Activated naive CD4-positive, alpha-beta T cell treated with anti-CD3 and anti-CD28 coated beads, Interleukin-2, amount 50 U/mL, for 16 hours (primary cell): ENCODE results near the gene TLE7.
A peak's percentile ranks its signal among the peaks of the same experiment; 100 is the strongest.

Source experiments
- DNase-seq: peaks from one replicate; pipeline ENCODE4 v3.0.0-alpha.2; 2020

The TLE7 gene

DNA sequence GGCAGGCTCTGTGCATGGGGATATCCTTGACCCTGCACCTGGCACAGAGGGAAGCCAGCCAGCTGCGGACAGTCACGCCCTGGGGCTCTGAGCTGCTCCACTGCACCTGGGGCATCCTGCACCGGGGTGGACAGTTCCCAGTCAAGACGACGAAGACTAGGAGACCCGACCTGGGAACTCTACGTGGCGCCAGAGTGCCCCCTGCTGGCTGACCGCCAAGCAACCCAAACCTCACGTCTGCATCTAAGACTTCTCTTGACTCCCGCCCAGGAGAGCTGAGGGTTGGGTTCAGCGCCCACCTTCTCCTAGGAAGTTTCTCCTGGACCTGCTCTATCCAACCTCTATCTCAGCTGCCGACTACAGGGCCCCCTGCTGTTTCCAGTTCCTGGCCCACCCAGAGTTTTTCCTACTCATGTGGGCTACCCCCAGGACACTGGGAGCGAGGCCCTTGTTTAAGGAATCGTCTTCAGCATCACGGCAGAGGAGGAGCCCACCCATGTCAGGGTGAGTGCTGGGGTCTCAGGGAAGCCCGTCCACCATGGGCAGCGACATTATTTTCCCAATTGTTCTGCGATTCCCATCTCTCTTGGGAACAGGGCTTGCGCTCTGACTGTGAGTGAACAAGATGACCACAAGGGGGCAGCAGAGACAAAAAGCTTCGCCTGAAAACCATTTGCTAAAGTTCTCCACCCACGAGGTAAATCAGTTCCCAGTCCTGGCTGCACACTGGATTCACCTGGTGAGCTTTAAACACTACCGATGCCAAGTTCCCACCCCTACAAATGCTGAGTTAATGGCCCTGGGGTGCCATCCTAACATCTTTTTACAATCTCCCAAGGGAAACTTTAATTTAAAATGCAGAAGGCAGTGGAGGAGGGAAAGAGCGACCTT, 29.3 kb downstream of the TLE7 start:
- DNase-seq, result peak; percentile 59

DNA sequence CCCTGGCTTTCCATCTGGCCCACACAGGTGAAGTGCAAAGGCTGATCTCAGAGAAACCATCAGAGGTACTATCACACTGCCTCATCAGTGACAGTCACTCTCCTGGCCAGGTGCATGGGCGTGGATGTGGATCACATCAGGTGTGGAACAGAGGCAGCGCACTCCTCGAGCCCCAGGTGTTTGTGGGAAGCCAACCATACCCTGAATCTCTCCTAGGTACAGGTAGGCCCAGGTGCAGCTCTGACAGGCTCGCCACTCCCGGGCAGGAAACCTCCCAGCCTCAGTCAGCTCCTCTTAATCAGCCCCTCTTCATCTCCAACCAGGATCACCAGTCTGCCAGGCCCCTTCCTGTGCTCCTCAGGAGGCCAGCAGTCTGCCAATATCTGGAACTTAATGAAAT, 31.7 kb downstream of the TLE7 start:
- DNase-seq, result no peak

DNA sequence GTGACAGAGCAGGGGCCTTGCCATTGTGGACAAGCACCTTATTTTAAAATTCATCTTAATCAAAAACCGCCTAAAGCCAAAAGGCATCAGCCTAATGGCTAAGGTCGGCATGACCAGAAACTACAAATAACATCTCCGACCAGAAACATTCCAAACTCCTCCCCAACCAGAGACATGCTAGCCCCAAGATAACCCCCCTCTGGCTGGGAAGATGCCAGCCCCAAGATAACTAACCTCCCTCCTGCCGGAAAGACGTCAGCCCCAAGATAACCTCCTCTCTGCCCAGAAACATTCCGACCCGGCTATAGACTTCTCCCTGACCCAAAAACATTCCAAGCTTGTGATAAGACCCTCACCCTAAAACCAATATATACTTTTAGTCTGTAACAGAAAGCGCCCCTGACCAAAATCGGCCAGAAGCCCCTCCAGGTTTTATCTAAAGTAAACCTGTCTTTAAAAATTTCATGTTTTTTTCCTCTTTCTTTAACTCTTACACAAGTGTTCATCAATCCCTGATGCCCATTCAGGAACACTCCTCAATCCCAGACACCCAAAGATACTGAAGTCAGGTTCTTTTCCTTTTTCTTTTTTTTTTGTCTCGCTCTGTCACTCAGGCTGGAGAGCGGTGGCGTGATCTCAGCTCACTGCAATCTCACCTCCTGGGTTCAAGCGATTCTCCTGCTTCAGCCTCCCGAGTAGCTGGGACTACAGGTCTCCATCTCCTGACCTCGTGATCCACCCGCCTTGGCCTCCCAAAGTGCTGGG, 32.7 kb downstream of the TLE7 start:
- DNase-seq, result no peak

DNA sequence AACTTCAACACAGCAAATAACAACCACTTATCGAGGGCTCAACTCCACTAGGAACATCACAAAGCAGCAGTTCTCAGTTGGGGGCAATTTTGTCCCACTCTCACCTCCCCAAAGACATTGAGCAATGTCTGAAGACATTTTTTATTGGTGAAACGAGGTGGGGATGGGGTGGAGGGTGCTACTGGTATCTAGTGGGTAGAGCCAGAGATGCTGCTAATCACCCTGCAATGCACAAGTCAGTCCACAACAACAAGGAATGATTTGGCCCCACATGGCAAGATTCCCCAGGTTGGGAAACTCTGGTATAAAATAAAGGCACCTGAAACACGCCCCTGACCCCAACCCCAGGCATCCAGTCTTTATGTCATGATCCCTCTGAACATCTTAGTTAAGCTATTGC, 33.3 kb downstream of the TLE7 start:
- DNase-seq, result no peak

DNA sequence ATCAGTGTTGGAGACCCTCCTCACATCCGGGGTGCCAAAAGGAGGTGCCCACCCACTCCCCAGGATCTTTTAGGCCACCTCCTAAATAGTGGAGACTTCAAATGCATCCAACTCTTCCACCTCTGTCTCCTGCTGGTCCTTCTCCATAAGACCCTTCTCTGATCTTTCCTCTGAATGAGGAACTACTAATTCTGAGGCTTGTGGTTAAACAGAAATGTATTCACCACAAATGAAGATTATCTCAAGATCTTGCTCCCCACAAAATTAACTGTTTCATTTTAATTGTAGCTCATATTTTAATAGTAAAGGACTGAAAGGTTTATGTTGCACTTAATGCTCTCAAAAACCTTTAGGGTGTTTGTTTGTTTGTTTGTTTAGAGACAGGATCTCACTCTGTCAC, 34.1 kb downstream of the TLE7 start:
- DNase-seq, result no peak

DNA sequence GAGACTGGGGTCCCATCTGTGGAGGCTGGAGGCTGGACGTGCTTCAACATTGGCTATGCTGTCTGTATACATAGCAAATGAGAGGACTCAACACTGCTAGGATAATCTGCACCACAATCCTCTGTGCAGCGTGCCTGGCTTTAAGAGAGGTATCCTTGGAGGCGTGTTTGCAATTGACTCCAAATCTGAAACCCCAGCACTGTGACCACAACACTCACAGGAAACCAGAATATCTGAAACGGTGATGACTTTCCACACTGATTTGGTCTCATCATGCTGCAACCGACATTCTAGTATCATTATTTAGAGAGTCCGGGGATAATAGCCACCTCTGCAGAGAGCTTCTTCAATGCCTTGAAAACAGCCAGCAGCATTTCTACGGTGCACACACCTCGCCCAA, 35.1 kb downstream of the TLE7 start:
- no peak for DNase-seq

DNA sequence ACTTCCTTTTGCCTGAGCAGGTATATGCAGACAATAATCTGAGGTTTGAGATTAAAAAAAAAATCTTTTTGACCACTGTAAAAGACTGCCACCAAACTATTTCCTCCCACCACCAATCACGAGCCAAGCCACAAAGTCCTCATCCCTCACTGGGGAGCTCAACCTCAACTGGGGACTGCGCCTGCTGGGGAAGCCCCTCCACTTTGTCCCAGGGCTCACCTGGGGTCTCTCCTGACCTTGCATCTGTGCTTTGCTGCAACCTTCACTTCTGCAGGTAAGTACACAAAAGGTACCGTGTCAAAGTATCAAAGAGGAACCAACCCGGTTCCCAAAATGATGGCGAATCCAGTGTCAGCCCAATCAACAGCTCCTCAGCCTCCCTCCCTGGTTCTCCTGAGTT, 35.5 kb downstream of the TLE7 start:
- DNase-seq, result no peak

DNA sequence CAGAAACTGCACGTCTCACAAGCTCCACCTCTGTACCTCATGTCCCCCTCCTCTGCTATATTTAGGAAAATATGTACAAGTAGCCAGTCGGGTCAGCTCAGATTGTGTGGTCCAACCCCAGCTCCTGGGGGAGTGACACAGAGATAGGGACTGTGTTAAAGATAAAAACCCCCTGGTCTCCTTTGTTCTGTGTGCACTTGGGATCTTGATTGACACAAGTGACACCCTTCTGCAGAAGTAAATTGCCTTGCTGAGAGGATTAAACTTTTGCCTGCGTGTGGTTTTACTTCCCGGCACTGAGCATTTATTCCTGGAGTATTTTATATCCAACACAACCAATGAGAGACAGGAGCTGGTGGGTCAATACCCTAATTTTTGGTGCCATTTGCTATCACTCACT, 37.5 kb downstream of the TLE7 start:
- DNase-seq, result no peak

DNA sequence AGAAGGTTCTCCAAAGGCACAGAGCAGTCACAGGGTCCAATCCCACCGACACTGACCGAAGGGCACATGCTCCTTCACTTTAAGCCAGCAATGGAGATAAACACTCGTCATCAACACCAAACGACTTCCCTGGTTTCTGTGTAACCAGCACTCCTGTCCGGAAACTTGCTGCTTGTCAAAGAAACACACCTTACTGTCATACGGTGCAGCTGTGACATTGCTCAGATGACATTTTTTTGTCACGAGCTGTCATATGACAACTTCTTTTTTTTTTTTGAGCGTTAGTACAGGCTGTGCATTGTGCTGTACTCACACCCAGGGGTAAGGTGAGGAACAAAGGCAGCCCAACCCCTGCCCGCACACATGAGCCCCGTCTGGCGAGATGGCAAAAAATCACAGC, 39.2 kb downstream of the TLE7 start:
- no peak for DNase-seq

DNA sequence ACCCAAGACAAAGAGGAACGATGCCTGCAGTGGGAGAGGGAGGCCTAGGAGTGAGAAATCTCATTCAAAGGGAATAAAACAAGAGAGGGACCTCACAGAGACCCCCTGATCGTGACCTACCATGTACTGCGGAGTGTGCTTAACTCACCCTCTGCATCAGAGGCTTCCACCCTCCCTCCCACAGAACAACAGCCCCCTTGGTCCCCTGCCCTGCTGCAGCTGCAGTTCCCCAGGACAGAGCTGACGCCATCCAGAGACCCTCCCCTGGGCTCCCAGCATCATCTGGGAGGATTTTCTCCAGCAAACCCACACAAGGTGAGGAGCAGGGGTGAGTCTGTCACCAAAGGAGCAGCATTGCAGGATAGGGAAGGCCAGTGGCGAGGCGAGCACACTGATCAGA, 39.8 kb downstream of the TLE7 start:
- no peak for DNase-seq

DNA sequence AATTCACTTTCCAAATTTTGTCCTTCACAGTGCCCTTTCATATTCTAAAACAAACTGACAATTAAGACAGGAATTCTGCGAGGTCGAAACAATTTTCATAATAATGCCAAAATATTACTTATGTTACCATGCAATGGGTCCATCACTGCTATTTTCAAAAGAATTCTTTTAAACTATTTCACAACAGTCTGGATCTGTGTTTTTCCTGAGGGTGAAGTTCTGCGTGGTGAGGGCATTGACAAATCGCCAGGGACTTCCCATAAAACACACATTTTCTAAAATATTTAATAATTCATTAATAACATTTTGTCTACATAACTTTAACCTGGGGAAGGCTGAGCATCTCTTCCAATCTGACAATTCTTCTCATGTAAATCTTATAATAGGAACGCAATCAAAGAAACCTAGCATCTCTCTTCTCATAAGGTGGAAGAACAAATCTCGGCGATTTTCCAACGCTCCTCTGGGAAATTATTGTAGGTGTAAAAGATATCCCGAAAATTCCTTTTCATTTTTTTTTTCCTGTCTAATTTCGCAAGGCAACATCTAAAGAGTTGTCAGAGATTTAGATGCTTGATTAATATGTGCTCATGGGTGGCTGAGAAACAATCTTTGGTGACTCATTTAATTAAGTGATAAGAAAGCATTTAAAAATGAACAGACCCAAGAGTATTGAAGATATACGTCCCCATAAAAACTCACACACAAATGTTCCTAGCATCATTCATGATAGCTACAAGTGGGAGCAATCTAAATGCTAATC, 41.9 kb downstream of the TLE7 start:
- no peak for DNase-seq

DNA sequence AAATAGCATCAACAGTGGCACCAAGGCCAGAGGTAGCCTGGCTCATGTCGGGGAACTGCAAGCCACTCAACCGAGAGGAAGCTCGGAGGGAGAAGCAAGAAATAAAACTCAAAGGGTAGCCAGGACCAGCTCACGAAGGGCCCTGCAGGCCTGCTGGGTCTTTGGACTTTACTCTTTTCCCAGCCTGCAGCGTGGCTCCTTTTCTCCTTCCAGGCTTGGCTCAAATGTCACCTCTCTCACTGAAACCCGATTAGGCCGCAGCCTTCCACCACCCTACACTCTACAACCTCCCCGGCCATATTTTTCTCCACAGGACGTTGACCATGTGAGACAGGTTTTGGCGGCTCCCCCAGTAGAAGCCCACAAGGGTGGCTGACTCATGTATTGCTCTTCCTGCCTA, 45.3 kb downstream of the TLE7 start:
- DNase-seq, result no peak

DNA sequence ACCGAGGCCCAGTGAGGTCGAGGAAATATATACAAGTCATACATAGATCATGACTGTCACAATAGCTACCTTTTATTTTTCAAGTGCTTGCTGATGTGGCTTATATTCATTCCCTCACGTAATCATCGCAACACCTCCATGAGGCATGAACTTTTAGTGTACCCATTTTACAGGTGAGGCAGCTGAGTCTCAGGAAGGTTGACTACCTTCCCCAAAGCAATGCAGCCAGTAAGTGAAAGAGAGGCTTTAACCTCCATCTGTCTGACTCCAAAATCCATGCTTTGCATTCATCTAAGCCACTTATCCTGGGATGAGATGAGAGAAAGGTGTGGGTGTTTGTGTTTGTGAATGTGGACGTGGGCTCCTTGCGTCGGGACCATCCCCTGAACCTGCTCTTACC, 52.5 kb downstream of the TLE7 start:
- DNase-seq, result no peak

DNA sequence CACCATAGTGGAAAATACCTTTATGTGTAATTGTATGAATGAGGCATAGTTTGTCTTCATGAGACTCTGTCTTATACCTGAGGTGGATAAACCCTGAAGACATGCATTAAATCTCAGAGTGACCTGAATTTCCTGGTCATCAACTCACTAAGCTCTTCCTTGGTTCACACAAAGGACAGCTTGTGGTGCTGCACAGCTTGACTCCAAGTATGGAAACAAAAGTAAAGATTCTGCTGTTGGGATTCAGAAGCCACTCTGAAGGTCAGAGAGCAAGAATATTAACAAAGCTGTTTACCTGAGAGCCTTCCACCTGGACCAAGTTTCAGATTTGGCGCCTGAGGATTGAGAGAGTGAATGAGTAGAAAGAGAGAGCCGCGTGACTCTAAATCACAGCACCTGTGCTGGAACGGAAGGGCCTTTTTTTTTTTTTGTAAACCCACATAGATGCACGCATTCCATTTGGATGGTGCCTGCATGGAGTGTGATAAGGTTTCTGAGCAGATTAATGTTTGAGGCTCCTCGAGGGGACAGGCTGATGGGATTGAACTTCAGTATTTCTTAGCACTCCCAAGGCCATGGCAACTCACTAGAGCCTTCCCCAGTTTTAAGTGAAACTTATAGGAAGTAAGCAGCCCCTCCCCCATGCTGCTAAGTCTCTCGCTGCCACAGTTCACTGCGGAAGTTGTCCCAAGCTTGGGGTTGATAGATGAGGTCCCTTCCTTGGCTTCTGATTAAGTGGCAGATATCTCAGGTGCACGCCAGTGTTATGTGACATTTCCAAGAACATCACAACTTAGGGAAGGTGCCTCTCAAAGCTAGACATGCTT, 54.6 kb downstream of the TLE7 start:
- DNase-seq, result no peak

DNA sequence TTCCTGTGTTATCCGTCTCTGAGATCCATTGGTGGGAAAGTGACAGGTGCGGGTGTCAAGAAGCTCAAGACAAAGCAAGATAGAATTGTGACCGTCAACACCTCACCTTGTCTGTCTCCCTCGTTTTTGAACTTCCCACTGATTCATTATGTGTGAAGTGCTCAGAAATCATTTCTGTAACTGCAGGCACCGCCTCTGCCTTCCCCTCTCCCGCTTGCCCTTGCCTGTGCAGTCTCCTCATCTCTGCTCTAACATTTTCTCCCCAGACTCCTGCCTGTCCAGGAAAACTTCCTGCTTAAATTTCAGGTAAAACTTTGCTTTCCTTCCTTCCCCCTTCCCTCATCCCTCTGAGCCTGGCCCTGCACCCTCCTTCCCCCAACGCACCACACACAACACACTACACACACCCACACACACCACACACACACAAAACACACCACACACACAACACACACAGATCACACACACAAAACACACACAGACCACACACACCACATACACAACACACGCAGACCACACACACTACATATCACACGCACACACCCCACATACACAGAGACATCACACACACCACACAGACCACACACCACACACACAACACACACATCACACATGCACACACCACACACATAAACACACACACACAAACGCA, 57.7 kb downstream of the TLE7 start:
- DNase-seq, result no peak

DNA sequence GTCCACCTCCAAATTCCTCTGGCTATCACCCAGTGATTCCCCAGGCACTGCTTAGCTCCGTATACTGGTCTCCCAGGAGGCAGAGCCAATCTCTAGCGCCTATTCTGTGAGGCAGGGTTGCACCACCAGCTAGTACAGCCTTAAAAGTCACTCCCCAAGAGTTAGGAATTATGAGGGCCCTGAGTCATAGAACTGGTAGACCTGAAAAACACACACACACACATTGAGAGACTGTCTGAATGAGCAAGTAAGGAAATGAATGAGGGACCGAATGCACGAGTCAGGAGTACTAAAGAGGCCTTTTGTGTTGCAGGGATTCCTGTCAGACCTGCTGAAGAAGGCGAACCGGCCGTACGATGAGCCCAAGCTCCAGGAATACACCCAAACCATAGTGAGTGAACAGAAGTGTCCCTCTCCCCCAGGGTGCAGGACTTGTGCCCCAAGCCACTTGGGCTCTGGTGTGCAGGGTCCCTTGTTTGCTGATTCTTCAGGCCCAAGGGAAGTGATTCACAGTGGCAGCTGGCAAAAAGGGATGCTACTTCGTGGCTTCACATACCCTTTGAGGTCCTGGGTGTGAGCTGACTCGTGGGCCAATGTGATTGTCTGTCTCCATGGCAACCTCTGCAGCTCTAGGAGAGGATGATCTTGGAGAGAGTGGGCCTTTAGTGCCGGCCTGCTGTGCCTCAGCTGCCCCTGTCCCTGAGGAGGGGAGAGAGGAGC, 58.6 kb downstream of the TLE7 start:
- DNase-seq, result no peak

DNA sequence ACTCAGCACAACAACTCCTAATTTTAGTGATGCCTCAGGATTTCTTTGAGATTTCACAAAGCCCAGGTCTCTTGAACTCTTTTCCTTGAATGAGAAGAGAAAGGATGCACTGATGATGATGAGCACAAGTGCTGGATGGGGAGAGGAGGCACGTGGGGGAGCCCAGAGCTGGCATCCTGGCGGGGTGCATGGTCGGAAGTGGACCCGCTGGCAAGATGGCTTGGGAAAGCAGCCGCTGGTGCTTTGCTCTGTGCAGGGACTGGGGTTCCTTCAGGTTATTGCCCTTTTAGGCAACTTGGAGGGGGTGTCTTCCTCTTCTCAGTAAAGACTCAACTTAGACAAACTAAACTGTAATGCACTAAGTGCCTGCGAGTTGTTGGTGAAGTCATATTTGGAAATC, 61.0 kb downstream of the TLE7 start:
- DNase-seq, result no peak
